GM19351 (cell line): Measurements from ENCODE around the gene KCNK3.

Experiments
- ATAC-seq: cut with Tn5 transposase; IDR thresholded peaks from one replicate; pipeline ENCODE4 v1.9.1; 2021; ENCODE audit warnings: mild to moderate bottlenecking, moderate library complexity; ENCODE audit not compliant: unreplicated experiment

The KCNK3 gene

GRCh38 chr2:26710145-26710544, 17.6 kb downstream of the KCNK3 start:
- no peak for ATAC-seq

- ATAC-seq, result no peak
Observed at GRCh38 chr2:26710743-26711456, 18.4 kb downstream of the KCNK3 start.

DNA sequence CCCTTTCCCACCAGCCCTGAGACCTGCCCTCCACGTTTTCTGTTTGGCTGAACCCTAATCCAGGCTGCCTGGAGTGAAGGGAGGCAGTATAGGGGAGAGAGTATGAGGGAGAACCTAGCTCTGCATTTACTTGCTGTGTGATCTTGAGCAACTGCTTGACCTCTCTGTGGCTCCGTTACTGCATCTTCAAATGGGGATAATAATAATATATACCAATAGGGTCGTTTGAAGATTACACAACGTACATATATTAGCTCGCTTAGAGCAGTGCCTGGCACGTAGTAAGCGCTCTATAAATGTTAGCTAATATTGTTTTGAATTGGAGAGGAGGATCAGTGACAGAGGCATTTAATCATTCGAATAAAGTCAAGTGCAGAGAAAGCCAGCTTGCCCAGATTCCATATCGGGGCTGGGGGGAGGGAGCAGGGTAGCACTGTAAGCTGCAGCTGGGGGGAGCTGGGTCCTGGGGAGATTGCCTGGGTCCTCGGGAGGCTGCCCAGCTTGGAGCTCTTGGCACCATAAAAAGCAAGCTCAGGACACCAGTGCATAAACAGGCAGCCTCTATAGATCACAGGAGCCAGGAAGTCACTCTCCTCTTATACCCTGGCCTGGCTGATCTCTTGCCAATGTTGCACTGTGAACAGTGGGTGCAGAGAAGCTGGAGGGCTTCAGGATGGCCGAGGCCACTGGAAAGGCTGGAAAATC, 19.1 kb downstream of the KCNK3 start:
- no peak for ATAC-seq

DNA sequence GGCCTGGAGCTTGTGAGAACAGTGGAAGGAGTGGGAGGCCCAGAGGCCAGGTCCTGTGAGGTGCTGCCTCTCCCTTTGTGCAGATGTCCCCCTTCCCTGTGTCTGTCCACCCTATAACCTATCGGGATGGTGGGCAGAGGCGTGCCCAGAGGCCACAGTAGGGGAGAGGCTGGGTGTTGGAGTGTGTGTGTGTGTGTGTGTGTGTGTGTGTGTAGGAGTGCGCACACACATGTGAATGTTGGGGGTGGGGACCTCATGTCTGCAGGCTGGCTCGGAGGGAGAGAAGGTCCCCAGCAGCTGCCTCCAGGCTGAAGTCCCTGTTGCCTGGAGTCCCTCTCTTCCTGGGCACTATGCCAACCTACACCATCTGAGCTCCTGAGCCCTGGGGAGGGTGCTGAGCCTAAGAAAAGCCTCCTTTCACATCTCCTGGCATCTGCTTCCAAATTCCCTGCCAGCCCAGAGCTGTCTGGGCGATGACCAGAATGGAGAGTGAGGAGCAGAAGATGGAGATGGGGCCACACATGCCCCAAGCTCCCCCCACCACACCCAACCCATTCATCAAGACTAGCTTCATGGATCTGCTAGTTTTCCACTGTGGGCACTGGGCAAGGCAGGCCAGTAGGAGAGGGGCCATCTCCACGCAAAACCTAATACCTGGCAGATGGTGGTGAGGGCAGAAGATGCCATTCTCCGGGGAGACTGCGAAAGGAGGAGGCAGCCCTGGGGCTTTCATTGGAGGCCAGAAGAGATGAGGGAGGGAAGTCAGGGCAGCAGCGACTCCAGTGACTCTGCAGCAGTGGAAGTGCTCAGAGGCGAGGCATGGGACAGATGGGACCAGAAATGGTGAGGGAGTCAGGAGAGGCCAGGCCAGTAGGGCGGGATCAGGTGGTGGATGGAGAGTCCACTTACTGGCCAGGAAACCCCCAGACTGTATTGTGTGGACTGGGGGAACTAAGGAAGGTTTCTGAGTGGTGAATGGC, 20.3 kb downstream of the KCNK3 start:
- no peak for ATAC-seq

GRCh38 chr2:26715528-26716270, 23.2 kb downstream of the KCNK3 start:
- no peak for ATAC-seq

GRCh38 chr2:26716340-26716739, 23.8 kb downstream of the KCNK3 start:
- no peak for ATAC-seq

DNA sequence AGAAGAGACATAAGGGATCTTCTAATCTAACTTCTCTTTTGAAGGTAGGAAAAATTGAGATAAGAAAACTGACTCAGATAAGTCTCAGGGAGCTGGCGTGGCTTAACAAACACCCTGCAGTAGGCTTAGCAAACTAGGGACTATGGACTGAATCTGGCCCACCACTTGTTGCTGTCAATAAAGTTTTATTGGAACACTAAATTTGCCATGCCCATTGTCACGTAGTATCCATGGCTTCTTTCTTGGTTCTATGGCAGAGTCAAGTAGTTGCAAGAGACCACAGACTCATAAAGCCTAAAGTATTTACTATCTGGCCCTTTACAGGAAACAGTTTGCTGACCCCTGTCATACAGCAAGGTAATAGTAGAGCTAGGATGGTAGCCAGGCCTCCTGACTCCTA, 24.2 kb downstream of the KCNK3 start:
- ATAC-seq, result no peak

DNA sequence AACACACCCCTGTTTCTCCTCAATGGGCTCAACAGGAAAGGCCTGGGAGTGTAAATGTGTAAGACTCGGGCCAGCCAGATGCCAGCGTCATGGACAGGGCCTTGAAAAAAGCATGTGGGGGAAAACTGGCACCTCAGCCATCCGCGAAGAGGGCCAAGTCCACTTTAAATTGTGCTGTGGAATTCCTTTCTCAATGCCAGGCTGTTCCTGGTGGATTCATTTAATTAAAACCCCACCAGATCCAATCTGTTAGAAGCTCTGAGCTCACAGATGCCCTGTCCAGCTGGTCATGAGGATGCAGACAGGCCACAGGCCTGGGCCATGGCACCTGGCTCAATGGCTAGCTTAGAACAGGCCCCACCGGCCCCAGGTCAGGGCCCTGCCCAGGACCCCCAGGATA, 24.8 kb downstream of the KCNK3 start:
- ATAC-seq, result no peak

- ATAC-seq, result no peak
Observed at GRCh38 chr2:26718949-26719686, 26.6 kb downstream of the KCNK3 start.

GRCh38 chr2:26720322-26721114, 28.0 kb downstream of the KCNK3 start:
- ATAC-seq, result no peak

- no peak for ATAC-seq
Observed at GRCh38 chr2:26721115-26722032, 28.9 kb downstream of the KCNK3 start.

- no peak for ATAC-seq
Observed at GRCh38 chr2:26722328-26722727, 29.8 kb downstream of the KCNK3 start.

DNA sequence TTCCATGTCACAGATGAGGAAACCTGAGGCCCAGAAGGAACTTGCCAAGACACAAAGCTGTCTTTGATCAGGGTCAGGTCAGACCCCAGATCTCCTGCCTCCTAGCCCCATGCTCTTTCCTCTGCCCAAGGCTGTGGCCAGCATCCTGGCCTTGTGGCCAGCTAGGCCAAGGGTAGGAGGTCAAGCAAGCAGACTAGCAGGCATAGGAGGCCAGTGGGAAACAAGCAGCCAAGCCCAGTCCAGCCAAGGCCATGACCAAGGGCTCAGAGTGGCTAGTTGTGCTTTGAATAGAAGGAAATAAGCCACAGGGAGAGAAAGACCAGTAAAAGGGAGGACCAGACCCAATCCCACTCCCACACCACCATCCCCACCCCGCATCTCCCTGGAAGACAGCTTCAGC, 30.4 kb downstream of the KCNK3 start:
- no peak for ATAC-seq

DNA sequence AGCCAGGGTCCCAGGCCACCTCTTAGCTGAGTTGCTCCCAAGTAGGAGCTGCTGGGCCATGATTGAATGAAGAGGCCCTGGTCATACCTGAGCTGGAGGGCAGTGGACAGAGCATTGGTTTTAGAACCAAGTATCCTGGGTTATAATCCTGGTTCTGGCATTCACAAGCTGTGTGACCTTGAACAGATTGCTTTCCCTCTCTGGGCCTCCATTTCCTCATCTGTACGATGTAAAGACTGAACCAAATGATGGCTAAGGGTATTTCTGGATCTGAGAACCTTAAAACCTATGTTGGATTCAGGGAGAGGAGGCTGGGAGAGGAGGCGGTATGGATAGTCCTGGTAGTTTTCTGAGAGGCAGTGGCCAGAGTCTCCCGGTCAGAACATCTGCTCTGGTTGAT, 31.0 kb downstream of the KCNK3 start:
- no peak for ATAC-seq

GRCh38 chr2:26723991-26724750, 31.6 kb downstream of the KCNK3 start:
- no peak for ATAC-seq

GRCh38 chr2:26724784-26725520, 32.4 kb downstream of the KCNK3 start:
- no peak for ATAC-seq

DNA sequence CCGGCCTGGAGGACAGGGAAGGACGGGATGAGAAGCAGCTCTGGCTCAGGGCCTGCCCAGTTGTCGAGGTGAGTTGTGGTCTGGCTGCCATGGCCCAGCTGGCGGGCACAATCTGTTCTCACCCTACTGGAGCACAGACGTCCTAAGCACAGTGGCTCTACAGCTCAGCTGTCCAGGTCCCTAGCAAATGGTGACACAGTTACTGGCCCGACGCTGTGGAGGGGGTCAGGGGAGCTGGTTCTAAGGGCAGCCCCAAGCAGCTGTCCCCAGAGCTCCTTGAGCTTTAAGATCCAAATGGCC, 32.9 kb downstream of the KCNK3 start:
- ATAC-seq, result no peak
